Activated CD8-positive, alpha-beta T cell treated with anti-CD3 and anti-CD28 coated beads for 36 hours (primary cell): ENCODE results near the gene TEX53. TPM values are rescaled to one million over a fixed set of nuclear protein-coding genes. Genes with fewer than 3 reads are reported as not detected.

ENCODE experiments used
- ATAC-seq: fragments of 200-7000 bp; cut with Tn5 transposase; one replicate; pipeline ENCODE4 v1.10.0; 2021; ENCODE audit warnings: mild to moderate bottlenecking, moderate library complexity
- CTCF ChIA-PET: fragments of 350-600 bp; sonication (Branson Sonifier 250); formaldehyde crosslinking; loops from one replicate; lab custom pipeline; 2021; ENCODE audit warnings: antibody characterized with exemption; lab: Charles Lee
- POLR2A ChIA-PET: fragments of 350-600 bp; sonication (Branson Sonifier 250); formaldehyde crosslinking; loops from one replicate; lab custom pipeline; 2021; ENCODE audit warnings: antibody characterized with exemption; lab: Charles Lee
- DNase-seq: peaks from one replicate; pipeline ENCODE4 v3.0.0-alpha.2; 2020
- H3K27ac Mint-ChIP-seq: one replicate; pipeline ENCODE4 v1.8.0; 2021; ENCODE audit warnings: mild to moderate bottlenecking, mixed read lengths
- H3K27me3 Mint-ChIP-seq: one replicate; pipeline ENCODE4 v1.8.0; 2021; ENCODE audit warnings: mixed read lengths
- H3K36me3 Mint-ChIP-seq: one replicate; pipeline ENCODE4 v1.8.0; 2021; ENCODE audit warnings: low read depth, mixed read lengths
- H3K4me1 Mint-ChIP-seq: one replicate; pipeline ENCODE4 v1.8.0; 2021; ENCODE audit warnings: low read depth, mixed read lengths
- H3K4me3 Mint-ChIP-seq: one replicate; pipeline ENCODE4 v1.8.0; 2021; ENCODE audit warnings: mild to moderate bottlenecking, moderate library complexity, mixed read lengths
- H3K9me3 Mint-ChIP-seq: one replicate; pipeline ENCODE4 v1.8.0; 2021; ENCODE audit warnings: mixed read lengths
- CTCF ChIP-seq: fragments of 200-600 bp; IDR thresholded peaks from one replicate; pipeline ENCODE4 v1.8.0; 2022; ENCODE audit warnings: antibody characterized with exemption, mild to moderate bottlenecking
- intact Hi-C: fragments of 100-400 bp; cut with micrococcal nuclease; formaldehyde crosslinking; loops from one replicate; pipeline ENCODE4 v1.10.0; 2022
- total RNA-seq, 2 experiments: library from RNA; stranded (reverse); gene quantifications; one replicate each; pipeline ENCODE4 v1.2.3, GENCODE V29; 2021

Gene TEX53
- total RNA-seq, result not detected

- POLR2A ChIA-PET, result interaction anchor here (1.2 kb wide), 1 partner anchor 173 kb away, joined by 3 read pairs; no protein-coding TSS in a partner anchor
- CTCF ChIA-PET, result interaction anchor here (1.1 to 1.8 kb wide), 3 partner anchors 23 to 252 kb away, joined by 4 to 6 read pairs (median 5); no protein-coding TSS in a partner anchor
- no peak for DNase-seq
- no peak for TF ChIP-seq CTCF
- no peak within 1 kb of the TSS for H3K4me3 Mint-ChIP-seq
- no peaks in the 10 kb centered on the region for H3K9me3 Mint-ChIP-seq
- intact Hi-C loops, result loop anchor here (10.0 kb wide), 1 partner anchor 63 kb away; no protein-coding TSS in a partner anchor
- peaks cover 4% of the 10 kb centered on the region for H3K27me3 Mint-ChIP-seq
- ATAC-seq, result no peak
- no peaks in the 10 kb centered on the region for H3K36me3 Mint-ChIP-seq
- no peak within 1 kb of the TSS for H3K27ac Mint-ChIP-seq
- H3K4me1 Mint-ChIP-seq, result peaks cover 18% of the 10 kb centered on the region
These were observed at the start of gene TEX53 for GRCh38 chr9:114657705-114658104. TSS of gene TEX53 (minus strand) at chr9:114657805. CDS start at chr9:114657774, 31 bp downstream.

- no peak overlapping the region for H3K4me3 Mint-ChIP-seq
- TF ChIP-seq CTCF, result no peak
- no peaks in the 10 kb centered on the region for H3K27me3 Mint-ChIP-seq
- no peaks in the 10 kb centered on the region for H3K9me3 Mint-ChIP-seq
- CTCF ChIA-PET, result interaction anchor here (0.7 to 3.0 kb wide), 12 partner anchors 7 to 308 kb away, joined by 3 to 11 read pairs (median 5); partner anchors contain the start of gene TEX48
- peaks cover 34% of the 10 kb centered on the region for H3K4me1 Mint-ChIP-seq
- ATAC-seq (peak; percentile 26), DNase-seq (no peak)
- peak overlapping the region; percentile 51 for H3K27ac Mint-ChIP-seq
- intact Hi-C loops, result no loop called here
- H3K36me3 Mint-ChIP-seq, result peaks cover 3% of the 10 kb centered on the region
- POLR2A ChIA-PET, result interaction anchor here (1.0 to 6.0 kb wide), 5 partner anchors 10 to 19 kb away, joined by 3 to 42 read pairs (median 5); no protein-coding TSS in a partner anchor
These were observed 49.1 kb upstream of the TEX53 start for GRCh38 chr9:114706711-114707110.

GRCh38 chr9:114701988-114702387 is 44.4 kb upstream of the TEX53 start:
- no peak for TF ChIP-seq CTCF
- Mint-ChIP-seq H3K27me3 (no peaks in the 10 kb centered on the region), H3K27ac (peak overlapping the region; percentile 48), H3K36me3 (peaks cover 8% of the 10 kb centered on the region), H3K4me3 (no peak overlapping the region), H3K9me3 (peaks cover 3% of the 10 kb centered on the region), H3K4me1 (peaks cover 45% of the 10 kb centered on the region)
- DNase-seq (no peak), ATAC-seq (no peak)
- intact Hi-C loops, result no loop called here
- POLR2A ChIA-PET, result no interaction called here
- CTCF ChIA-PET, result interaction anchor here (1.3 kb wide), 1 partner anchor 21 kb away, joined by 4 read pairs; no protein-coding TSS in a partner anchor

GRCh38 chr9:114697951-114698351 is 40.3 kb upstream of the TEX53 start:
- ATAC-seq (peak; percentile 51), DNase-seq (peak; percentile 70)
- Mint-ChIP-seq H3K27ac (peak overlapping the region; percentile 95), H3K4me3 (peak overlapping the region; percentile 63), H3K4me1 (peaks cover 70% of the 10 kb centered on the region), H3K27me3 (no peaks in the 10 kb centered on the region), H3K36me3 (peaks cover 8% of the 10 kb centered on the region), H3K9me3 (peaks cover 3% of the 10 kb centered on the region)
- POLR2A ChIA-PET, result interaction anchor here (0.8 to 6.0 kb wide), 10 partner anchors 10 to 308 kb away, joined by 3 to 55 read pairs (median 8); partner anchors contain the start of gene TNFSF8
- intact Hi-C loops, result loop anchor here (1.0 to 5.0 kb wide), 4 partner anchors 8 to 209 kb away; no protein-coding TSS in a partner anchor
- no peak for TF ChIP-seq CTCF
- CTCF ChIA-PET, result interaction anchor here (1.0 to 3.5 kb wide), 9 partner anchors 9 to 222 kb away, joined by 3 to 23 read pairs (median 6); partner anchors contain the start of gene TEX48
